ENCODE results near the gene PCDH11Y.
"Not testable (repeated sequence)": the region's sequence is repeated elsewhere in the genome, so short reads cannot be mapped to it uniquely, and the experiment has no call there.

- TF ChIP-seq CTCF (conservative IDR thresholded peaks at IDR 0.05 in 1 of 2, IDR thresholded peaks at IDR 0.05 in 1 of 2; ENCODE audit: extremely low read depth in 1 of 2, insufficient read depth in 1 of 2, low read depth in 1 of 2, low read length in 2 of 2); EZH2 (IDR thresholded peaks at IDR 0.05; ENCODE audit: borderline replicate concordance, low read length): not testable (repeated sequence)
Measured at GRCh38 chrY:5083017-5083416, 82.9 kb downstream of the PCDH11Y start.
